Renal cortex interstitium (tissue), 11 donors: ENCODE results near the gene FAM25C. TPM values are rescaled to one million over a fixed set of nuclear protein-coding genes. Genes with fewer than 3 reads are reported as not detected.
"Not testable (repeated sequence)": the region's sequence is repeated elsewhere in the genome, so short reads cannot be mapped to it uniquely, and the experiment has no call there.

ENCODE experiments used
- DNase-seq, 11 donors: peaks; one replicate each; pipeline ENCODE4 v3.0.0-alpha.2; 2013; ENCODE audit warnings: low read depth in 9 of 11, low spot score in 4 of 11; ENCODE audit errors: extremely low read depth in 1 of 11
- polyA plus RNA-seq, 3 donors: library from polyadenylated mRNA; unstranded; fragments of 120-200 nt; gene quantifications; one replicate each; pipeline ENCODE4 v1.2.1, GENCODE V29; 2013; ENCODE audit not compliant: insufficient read length in 3 of 3

FAM25C gene
- polyA plus RNA-seq, 3 donors, result not detected

DNA sequence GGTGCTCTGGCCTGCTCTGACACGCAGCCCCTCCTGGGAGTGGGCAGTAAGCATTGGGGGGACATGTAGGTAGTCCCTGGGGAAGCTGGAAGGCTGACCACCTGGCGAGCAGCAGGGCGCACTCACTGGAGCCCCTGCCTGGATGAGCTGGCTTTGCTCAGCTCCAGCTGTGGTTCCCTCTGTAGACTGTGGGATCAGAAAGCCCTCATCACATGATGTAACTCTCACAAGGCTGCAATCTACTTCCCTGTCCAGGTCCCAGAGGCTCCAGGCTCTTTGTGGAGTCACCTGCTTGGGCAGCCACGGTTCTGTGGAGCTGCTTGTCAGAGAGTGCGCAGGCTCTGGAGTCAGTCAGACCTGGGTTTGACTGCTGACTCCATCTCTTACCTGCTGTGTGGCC is 36.8 kb downstream of the FAM25C start:
- DNase-seq, result not testable (repeated sequence)

DNA sequence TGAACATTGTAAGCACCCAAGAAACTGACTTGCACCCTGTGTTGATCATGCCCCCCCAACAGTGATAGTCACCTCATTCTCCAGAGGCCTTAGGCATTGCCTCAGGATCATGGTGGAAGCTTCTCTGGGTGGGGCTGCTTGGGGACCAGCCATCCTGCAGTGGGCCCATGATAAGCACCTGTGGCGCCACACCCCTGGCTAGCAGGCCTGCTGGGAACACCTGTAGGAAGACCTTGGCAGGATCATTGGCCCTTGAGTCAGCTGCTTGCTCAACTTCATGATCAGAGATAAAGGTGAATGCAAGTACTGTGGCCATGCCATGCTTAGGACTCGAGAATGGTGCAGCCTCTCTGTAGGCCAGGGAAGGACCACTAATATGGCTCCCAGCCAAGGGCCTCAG is 38.9 kb downstream of the FAM25C start:
- DNase-seq, result not testable (repeated sequence)

DNA sequence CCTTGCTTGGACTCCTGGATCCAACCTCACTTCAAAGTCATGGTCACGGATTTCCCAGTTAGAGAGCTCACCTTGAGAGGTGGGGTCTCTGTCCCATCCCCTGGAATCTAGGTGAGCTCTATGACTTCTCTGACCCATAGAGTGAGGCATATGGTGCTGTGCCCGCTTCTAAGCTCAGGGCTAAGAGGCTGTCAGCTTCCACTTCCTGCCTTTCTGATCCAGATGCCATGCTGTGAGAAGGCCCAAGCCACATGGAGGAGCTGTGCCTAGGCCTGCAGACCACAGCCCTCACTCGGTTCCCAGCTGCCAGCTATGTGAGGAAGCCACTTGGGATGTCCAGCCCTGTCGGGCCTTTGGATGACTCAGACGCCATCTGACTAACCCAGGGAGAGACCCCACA is 39.9 kb downstream of the FAM25C start:
- DNase-seq, result not testable (repeated sequence)

DNA sequence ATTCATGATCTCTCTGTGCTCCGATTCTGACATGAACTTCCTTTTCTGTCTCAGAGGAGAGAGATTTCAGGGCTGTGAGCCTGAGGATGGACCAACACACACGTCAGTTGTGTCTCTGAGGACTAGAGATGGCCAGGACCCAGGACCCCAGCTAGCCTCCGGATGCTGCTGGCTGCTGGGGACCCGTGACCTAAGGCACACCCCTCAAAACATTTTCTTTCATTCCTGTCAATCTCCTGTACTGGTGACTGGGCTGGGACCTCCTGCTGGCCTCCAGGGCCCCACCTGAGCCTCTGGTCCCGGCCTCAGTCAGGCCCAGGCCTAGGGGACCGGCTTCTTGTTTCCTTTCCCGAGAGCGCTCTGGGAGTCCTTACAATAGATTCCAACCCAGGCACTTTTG is 42.4 kb downstream of the FAM25C start:
- not testable (repeated sequence) for DNase-seq

DNA sequence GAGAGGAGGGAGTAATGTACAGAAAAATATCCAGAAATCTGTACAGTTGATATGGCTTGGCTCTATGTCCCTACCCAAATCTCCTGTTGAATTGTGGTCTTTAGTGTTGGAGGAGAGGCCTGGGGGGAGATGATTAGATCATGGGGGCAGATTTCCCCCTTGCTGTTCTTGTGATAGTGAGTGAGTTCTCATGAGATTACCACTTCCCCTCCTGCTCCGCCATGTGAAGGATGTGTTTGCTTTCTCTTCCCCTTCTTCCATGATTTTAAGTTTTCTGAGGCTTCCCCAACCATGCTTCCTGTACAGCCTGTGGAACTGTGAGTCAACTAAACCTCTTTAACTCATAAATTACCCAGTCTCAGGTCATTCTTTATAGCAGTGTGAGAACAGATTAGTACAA is 52.2 kb downstream of the FAM25C start:
- not testable (repeated sequence) for DNase-seq

Other genes with a start within 250 kb of the FAM25C start
- gene SYT15B, start 236.2 kb downstream of the FAM25C start, polyA plus RNA-seq, result 1 to 10 TPM in 2 of 3 donors, under 1 TPM in 1; 0.89 to 2.6 (median 2.3) TPM
- gene NPY4R2, start 81.1 kb downstream of the FAM25C start, polyA plus RNA-seq, result not detected